Tibial nerve (tissue), 4 donors: ENCODE measurements around the gene NANOS3. TPM values are rescaled to one million over a fixed set of nuclear protein-coding genes. Genes with fewer than 3 reads are reported as not detected.

Experiments used
- DNase-seq, 2 donors: peaks; one replicate each; pipeline ENCODE4 v3.0.0-alpha.2; 2019; ENCODE audit warnings: low spot score in 2 of 2
- H3K27ac ChIP-seq, 4 donors: fragments of 200-600 bp; sonication (generic) in 3 of 4; one replicate each; pipeline ENCODE4 v1.5.1; 2017 to 2019; ENCODE audit warnings: mild to moderate bottlenecking in 1 of 4
- H3K27me3 ChIP-seq, 2 donors: fragments of 200-600 bp; sonication (generic) in 1 of 2; one replicate each; pipeline versions ENCODE4 v1.5.1 to v1.6.0; 2017 to 2019
- H3K36me3 ChIP-seq, 3 donors: fragments of 200-600 bp; sonication (generic); one replicate each; pipeline ENCODE4 v1.5.1; 2018 to 2019
- H3K4me1 ChIP-seq, 4 donors: fragments of 200-600 bp; sonication (generic) in 3 of 4; one replicate each; pipeline ENCODE4 v1.5.1; 2017 to 2019
- H3K4me3 ChIP-seq, 4 donors: fragments of 200-600 bp; sonication (generic) in 3 of 4; one replicate each; pipeline ENCODE4 v1.5.1; 2017 to 2019; ENCODE audit warnings: mild to moderate bottlenecking in 1 of 4, moderate library complexity in 1 of 4
- H3K9me3 ChIP-seq, 4 donors: fragments of 200-600 bp; sonication (generic) in 3 of 4; one replicate each; pipeline ENCODE4 v1.5.1; 2017 to 2019
- CTCF ChIP-seq, 5 experiments: fragments of 200-600 bp in 3 of 5; fragments of 450-650 bp in 2 of 5; sonication (generic) in 3 of 5; IDR thresholded peaks; one replicate each; pipeline ENCODE4 v1.5.1; 2016 to 2019; ENCODE audit warnings: antibody characterized with exemption in 5 of 5, mild to moderate bottlenecking in 3 of 5, moderate library complexity in 2 of 5
- EP300 ChIP-seq, 2 donors: sonication (generic); formaldehyde crosslinking; IDR thresholded peaks; one replicate each; pipeline ENCODE4 v1.6.1; 2017; ENCODE audit warnings: antibody characterized with exemption in 2 of 2, mild to moderate bottlenecking in 1 of 2
- POLR2A ChIP-seq, 2 donors: fragments of 450-650 bp; IDR thresholded peaks; one replicate each; pipeline ENCODE4 v1.6.1; 2017; ENCODE audit warnings: antibody characterized with exemption in 2 of 2, mild to moderate bottlenecking in 2 of 2, moderate library complexity in 2 of 2
- WGBS, 2 donors: methylation state at CpG; one replicate each; pipeline ENCODE4 v1.1.5; 2018; 5-methylcytosine and 5-hydroxymethylcytosine counted together
- total RNA-seq, 4 donors: library from RNA; depleted of rRNA; stranded (reverse); fragments of >200 nt; gene quantifications; one replicate each; pipeline ENCODE4 v1.1.0, GENCODE V29; 2016

Gene NANOS3
- total RNA-seq, 4 donors from 2014 or later: not detected

GRCh38 chr19:13888281-13888680 is 11.3 kb downstream of the NANOS3 start:
- H3K27me3 ChIP-seq: no peaks in the 10 kb centered on the region
- TF ChIP-seq CTCF (IDR thresholded peaks at IDR 0.05) (no peak), EP300 (IDR thresholded peaks at IDR 0.05) (no peak), POLR2A (IDR thresholded peaks at IDR 0.05) (no peak)
- no peaks in the 10 kb centered on the region for H3K9me3 ChIP-seq
- 85 to 90% methylated on average over 16 of the region's 16 CpGs for WGBS, 2 donors
- H3K4me3 ChIP-seq: no peak overlapping the region
- peaks cover 0 to 23% (median 0%) of the 10 kb centered on the region in 3 donors for H3K36me3 ChIP-seq
- no peak overlapping the region for H3K27ac ChIP-seq
- no peak for DNase-seq
- no peaks in the 10 kb centered on the region for H3K4me1 ChIP-seq

GRCh38 chr19:13890136-13890535 is 13.2 kb downstream of the NANOS3 start:
- Histone ChIP-seq H3K36me3 (peaks cover 0 to 26% (median 0%) of the 10 kb centered on the region in 3 donors), H3K27ac (no peak overlapping the region), H3K4me3 (no peak overlapping the region), H3K4me1 (no peaks in the 10 kb centered on the region), H3K27me3 (no peaks in the 10 kb centered on the region), H3K9me3 (no peaks in the 10 kb centered on the region)
- no peak for TF ChIP-seq POLR2A (IDR thresholded peaks at IDR 0.05)
- no peak for TF ChIP-seq EP300 (IDR thresholded peaks at IDR 0.05)
- TF ChIP-seq CTCF (IDR thresholded peaks at IDR 0.05): no peak
- 86 to 94% methylated on average over 7 to 13 of the region's 13 CpGs for WGBS, 2 donors
- no peak for DNase-seq

GRCh38 chr19:13892870-13893269 is 15.9 kb downstream of the NANOS3 start:
- Histone ChIP-seq H3K4me3 (no peak overlapping the region), H3K27ac (no peak overlapping the region), H3K4me1 (no peaks in the 10 kb centered on the region), H3K27me3 (no peaks in the 10 kb centered on the region), H3K9me3 (no peaks in the 10 kb centered on the region), H3K36me3 (peaks cover 0 to 26% (median 0%) of the 10 kb centered on the region in 3 donors)
- no peak for DNase-seq
- TF ChIP-seq CTCF (IDR thresholded peaks at IDR 0.05) (no peak), EP300 (IDR thresholded peaks at IDR 0.05) (no peak), POLR2A (IDR thresholded peaks at IDR 0.05) (no peak)
- WGBS, 2 donors: 79% methylated on average over 9 of the region's 9 CpGs

- DNase-seq: no peak
- Histone ChIP-seq H3K27me3 (no peaks in the 10 kb centered on the region), H3K4me3 (no peak overlapping the region), H3K27ac (no peak overlapping the region), H3K9me3 (no peaks in the 10 kb centered on the region), H3K4me1 (peaks cover 0 to 5% (median 0%) of the 10 kb centered on the region in 4 donors), H3K36me3 (peaks cover 0 to 17% (median 0%) of the 10 kb centered on the region in 3 donors)
- TF ChIP-seq EP300 (IDR thresholded peaks at IDR 0.05) (no peak), CTCF (IDR thresholded peaks at IDR 0.05) (no peak), POLR2A (IDR thresholded peaks at IDR 0.05) (no peak)
- WGBS, 2 donors: 44% methylated on average over 5 of the region's 5 CpGs
These were observed 17.6 kb downstream of the NANOS3 start for GRCh38 chr19:13894552-13894951.

GRCh38 chr19:13896227-13896626 is 19.3 kb downstream of the NANOS3 start:
- TF ChIP-seq POLR2A (IDR thresholded peaks at IDR 0.05) (no peak), CTCF (IDR thresholded peaks at IDR 0.05) (no peak), EP300 (IDR thresholded peaks at IDR 0.05) (no peak)

More at GRCh38 chr19:13896227-13896626, 19.3 kb downstream of the NANOS3 start:
- no peak overlapping the region for H3K27ac ChIP-seq
- no peaks in the 10 kb centered on the region for H3K27me3 ChIP-seq
- peaks cover 0 to 5% (median 0%) of the 10 kb centered on the region in 3 donors for H3K36me3 ChIP-seq
- no peak for DNase-seq
- WGBS, 2 donors: 96 to 98% methylated on average over 2 of the region's 2 CpGs
- no peaks in the 10 kb centered on the region for H3K9me3 ChIP-seq
- H3K4me1 ChIP-seq: peaks cover 0 to 12% (median 4%) of the 10 kb centered on the region in 4 donors
- no peak overlapping the region for H3K4me3 ChIP-seq
